ENCODE data around the gene NIM1K.

Gene NIM1K

GRCh38 chr5:43150748-43151147 is 41.3 kb upstream of the NIM1K start:
- CTCF ChIA-PET, result no interaction called here
- DNase-seq (ENCODE audit: extremely low spot score), result no peak
- no peak for TF ChIP-seq CTCF (IDR thresholded peaks at IDR 0.05; ENCODE audit: control extremely low read depth, extremely low read depth, low read depth, missing control alignments)
- POLR2A ChIA-PET, result no interaction called here

- ChIA-PET POLR2A (no interaction called here), CTCF (no interaction called here)
- DNase-seq (ENCODE audit: extremely low spot score), result no peak
- TF ChIP-seq CTCF (IDR thresholded peaks at IDR 0.05; ENCODE audit: control extremely low read depth, extremely low read depth, low read depth, missing control alignments), result no peak
Measured at GRCh38 chr5:43152946-43153345, 39.1 kb upstream of the NIM1K start.

GRCh38 chr5:43154469-43154868 is 37.6 kb upstream of the NIM1K start:
- no peak for TF ChIP-seq CTCF (IDR thresholded peaks at IDR 0.05; ENCODE audit: control extremely low read depth, extremely low read depth, low read depth, missing control alignments)
- DNase-seq (ENCODE audit: extremely low spot score), result no peak
- POLR2A ChIA-PET, result no interaction called here
- CTCF ChIA-PET, result interaction anchor here (1.1 to 1.9 kb wide), 2 partner anchors 20 to 236 kb away, joined by 3 to 7 read pairs; no protein-coding TSS in a partner anchor

- POLR2A ChIA-PET, result no interaction called here
- TF ChIP-seq CTCF (IDR thresholded peaks at IDR 0.05; ENCODE audit: control extremely low read depth, extremely low read depth, low read depth, missing control alignments), result no peak
- DNase-seq (ENCODE audit: extremely low spot score), result no peak
- CTCF ChIA-PET, result interaction anchor here (1.0 to 1.9 kb wide), 2 partner anchors 18 to 50 kb away, joined by 3 to 7 read pairs; no protein-coding TSS in a partner anchor
Measured at GRCh38 chr5:43155394-43156096, 36.5 kb upstream of the NIM1K start.

- ChIA-PET CTCF (interaction anchor here (1.3 to 1.9 kb wide), 2 partner anchors 14 to 18 kb away, joined by 4 to 7 read pairs; no protein-coding TSS in a partner anchor), POLR2A (no interaction called here)
- no peak for TF ChIP-seq CTCF (IDR thresholded peaks at IDR 0.05; ENCODE audit: control extremely low read depth, extremely low read depth, low read depth, missing control alignments)
- peak; percentile 27 for DNase-seq (ENCODE audit: extremely low spot score)
Measured at GRCh38 chr5:43156388-43156787, 35.6 kb upstream of the NIM1K start.

- no peak for DNase-seq (ENCODE audit: extremely low spot score)
- TF ChIP-seq CTCF (IDR thresholded peaks at IDR 0.05; ENCODE audit: control extremely low read depth, extremely low read depth, low read depth, missing control alignments), result no peak
- POLR2A ChIA-PET, result interaction anchor here (0.6 kb wide), 1 partner anchor 139 kb away, joined by 4 read pairs; no protein-coding TSS in a partner anchor
- CTCF ChIA-PET, result interaction anchor here (1.3 kb wide), 1 partner anchor 14 kb away, joined by 4 read pairs; no protein-coding TSS in a partner anchor
Measured at GRCh38 chr5:43157068-43157467, 35.0 kb upstream of the NIM1K start.
